GM12892 (cell line): Measurements from ENCODE around the gene ZNRF3.

Source experiments
- DNase-seq: peaks from one replicate; pipeline ENCODE4 v3.0.0; 2011; ENCODE audit not compliant: insufficient read length
- FAIRE-seq: peaks from 2 replicates; lab custom pipeline; 2011; peaks lifted over from hg19 to GRCh38; lab: Jason Lieb, UNC
- POLR2A ChIP-seq: IDR thresholded peaks from 2 replicates; pipeline ENCODE4 v1.6.1; 2011; ENCODE audit warnings: low read depth, low read length, control low read depth
- POLR2AphosphoS5 ChIP-seq: IDR thresholded peaks from 2 replicates; pipeline ENCODE4 v1.6.1; 2011; ENCODE audit warnings: low read depth, low read length, control low read depth
- TAF1 ChIP-seq: IDR thresholded peaks from 2 replicates; pipeline ENCODE4 v1.6.1; 2011; ENCODE audit warnings: low read depth, mild to moderate bottlenecking, control low read depth, low read length, borderline replicate concordance

Gene ZNRF3

GRCh38 chr22:28952857-28953256, 69.5 kb downstream of the ZNRF3 start:
- DNase-seq (no peak), FAIRE-seq (no peak)
- TF ChIP-seq POLR2A: no peak
- TF ChIP-seq TAF1: no peak
- no peak for TF ChIP-seq POLR2AphosphoS5

- no peak for DNase-seq
- TF ChIP-seq POLR2AphosphoS5 (no peak), TAF1 (no peak), POLR2A (no peak)
- no peak for FAIRE-seq
Measured at GRCh38 chr22:28953403-28953802, 70.0 kb downstream of the ZNRF3 start.

GRCh38 chr22:28953976-28954880, 70.9 kb downstream of the ZNRF3 start:
- TF ChIP-seq TAF1 (no peak), POLR2A (no peak), POLR2AphosphoS5 (no peak)
- FAIRE-seq: no peak
- no peak for DNase-seq

GRCh38 chr22:28955817-28956216, 72.4 kb downstream of the ZNRF3 start:
- peak; percentile 16 for DNase-seq
- peak; percentile 87 for FAIRE-seq

GRCh38 chr22:28956506-28956905, 73.1 kb downstream of the ZNRF3 start:
- DNase-seq (no peak), FAIRE-seq (no peak)
- TF ChIP-seq POLR2AphosphoS5: no peak
- TF ChIP-seq TAF1: no peak
- TF ChIP-seq POLR2A: no peak

More at GRCh38 chr22:28955817-28956216, 72.4 kb downstream of the ZNRF3 start:
- no peak for TF ChIP-seq POLR2AphosphoS5
- no peak for TF ChIP-seq TAF1
- TF ChIP-seq POLR2A: no peak

- no peak for DNase-seq
- FAIRE-seq: no peak
Measured at GRCh38 chr22:28958611-28959010, 75.2 kb downstream of the ZNRF3 start.

GRCh38 chr22:28962042-28962554, 78.7 kb downstream of the ZNRF3 start:
- FAIRE-seq (no peak), DNase-seq (no peak)
- TF ChIP-seq POLR2A (no peak), POLR2AphosphoS5 (no peak), TAF1 (no peak)

More at GRCh38 chr22:28958611-28959010, 75.2 kb downstream of the ZNRF3 start:
- TF ChIP-seq TAF1 (no peak), POLR2A (no peak), POLR2AphosphoS5 (no peak)

- TF ChIP-seq POLR2A: no peak
- no peak for TF ChIP-seq TAF1
- TF ChIP-seq POLR2AphosphoS5: no peak
- DNase-seq: no peak
- no peak for FAIRE-seq
Measured at GRCh38 chr22:28963362-28963761, 80.0 kb downstream of the ZNRF3 start.

GRCh38 chr22:28967163-28967665, 83.8 kb downstream of the ZNRF3 start:
- TF ChIP-seq TAF1: no peak
- TF ChIP-seq POLR2A: no peak
- no peak for TF ChIP-seq POLR2AphosphoS5
- FAIRE-seq: no peak
- no peak for DNase-seq

GRCh38 chr22:28967969-28968368, 84.6 kb downstream of the ZNRF3 start:
- no peak for DNase-seq
- FAIRE-seq: no peak
- TF ChIP-seq TAF1: no peak
- TF ChIP-seq POLR2AphosphoS5: no peak
- TF ChIP-seq POLR2A: no peak

- no peak for DNase-seq
- TF ChIP-seq POLR2A (no peak), POLR2AphosphoS5 (no peak), TAF1 (no peak)
- FAIRE-seq: no peak
Measured at GRCh38 chr22:28969401-28970168, 86.2 kb downstream of the ZNRF3 start.
